Activated CD8-positive, alpha-beta memory T cell treated with anti-CD3 and anti-CD28 coated beads, Interleukin-2, amount 10 ng/mL, durations not matched to agents 7 days and 5 days (primary cell): Measurements from ENCODE around the gene RASA4B. TPM values are rescaled to one million over a fixed set of nuclear protein-coding genes. Genes with fewer than 3 reads are reported as not detected.
"Not testable (repeated sequence)": the region's sequence is repeated elsewhere in the genome, so short reads cannot be mapped to it uniquely, and the experiment has no call there.

Experiments
- ATAC-seq: fragments of 150-1000 bp; cut with Tn5 transposase; one replicate; pipeline ENCODE4 v1.10.0; 2021; ENCODE audit warnings: moderate library complexity
- CTCF ChIA-PET: fragments of 350-600 bp; sonication (Branson Sonifier 250); formaldehyde crosslinking; loops from one replicate; lab custom pipeline; 2021; ENCODE audit warnings: antibody characterized with exemption; lab: Charles Lee
- DNase-seq: peaks from one replicate; pipeline ENCODE4 v3.0.0-alpha.2; 2020
- H3K27ac Mint-ChIP-seq: one replicate; pipeline ENCODE4 v1.8.0; 2021; ENCODE audit warnings: mild to moderate bottlenecking, mixed read lengths
- H3K27me3 Mint-ChIP-seq: one replicate; pipeline ENCODE4 v1.8.0; 2021; ENCODE audit warnings: mixed read lengths
- H3K36me3 Mint-ChIP-seq: one replicate; pipeline ENCODE4 v1.8.0; 2021; ENCODE audit warnings: mild to moderate bottlenecking, mixed read lengths
- H3K4me1 Mint-ChIP-seq: one replicate; pipeline ENCODE4 v1.8.0; 2021; ENCODE audit warnings: mixed read lengths
- H3K4me3 Mint-ChIP-seq: one replicate; pipeline ENCODE4 v1.8.0; 2021; ENCODE audit warnings: mild to moderate bottlenecking, moderate library complexity, mixed read lengths
- H3K9me3 Mint-ChIP-seq: one replicate; pipeline ENCODE4 v1.8.0; 2022; ENCODE audit warnings: low read depth, mixed read lengths
- total RNA-seq, 2 experiments: library from RNA; stranded (reverse); gene quantifications; one replicate each; pipeline ENCODE4 v1.2.3, GENCODE V29; 2021

The RASA4B gene
- total RNA-seq, 2 experiments from 2014 or later = 14.8 to 16.7 TPM

GRCh38 chr7:102527182-102527581 is 9.6 kb upstream of the RASA4B start:
- ATAC-seq, CTCF ChIA-PET, H3K4me3 Mint-ChIP-seq, H3K36me3 Mint-ChIP-seq, H3K27me3 Mint-ChIP-seq, H3K9me3 Mint-ChIP-seq, H3K4me1 Mint-ChIP-seq, DNase-seq, H3K27ac Mint-ChIP-seq: not testable (repeated sequence)

- CTCF ChIA-PET, H3K27me3 Mint-ChIP-seq, H3K36me3 Mint-ChIP-seq, H3K4me3 Mint-ChIP-seq, DNase-seq, H3K9me3 Mint-ChIP-seq, H3K27ac Mint-ChIP-seq, H3K4me1 Mint-ChIP-seq, ATAC-seq: not testable (repeated sequence)
These were observed 7.2 kb upstream of the RASA4B start for GRCh38 chr7:102524803-102525202.

DNA sequence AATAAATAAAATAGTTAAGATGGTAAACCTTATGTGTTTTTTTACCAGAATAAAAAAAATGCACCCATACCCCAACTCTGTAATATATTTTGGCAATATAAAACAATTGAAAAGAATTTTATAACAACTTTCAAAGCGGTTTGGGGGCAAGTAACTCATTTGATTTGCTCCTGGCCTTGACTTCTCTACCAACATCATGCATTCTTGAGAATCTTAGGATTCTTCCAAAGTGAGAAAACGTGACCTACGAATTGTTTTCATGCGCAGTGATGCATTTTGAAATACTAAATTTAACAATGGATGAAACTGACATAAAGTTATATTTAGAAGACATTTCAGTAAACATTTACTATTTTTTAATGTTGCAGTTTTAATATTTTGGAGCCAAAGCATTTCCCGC is 3.2 kb upstream of the RASA4B start:
- H3K9me3 Mint-ChIP-seq, H3K27me3 Mint-ChIP-seq, H3K4me1 Mint-ChIP-seq, CTCF ChIA-PET, H3K27ac Mint-ChIP-seq, H3K4me3 Mint-ChIP-seq, DNase-seq, ATAC-seq, H3K36me3 Mint-ChIP-seq: not testable (repeated sequence)

- H3K9me3 Mint-ChIP-seq, CTCF ChIA-PET, H3K36me3 Mint-ChIP-seq, H3K4me3 Mint-ChIP-seq, H3K4me1 Mint-ChIP-seq, H3K27ac Mint-ChIP-seq, H3K27me3 Mint-ChIP-seq, ATAC-seq, DNase-seq: not testable (repeated sequence)
These were observed 626 bp downstream of the RASA4B start for GRCh38 chr7:102516951-102517350.

DNA sequence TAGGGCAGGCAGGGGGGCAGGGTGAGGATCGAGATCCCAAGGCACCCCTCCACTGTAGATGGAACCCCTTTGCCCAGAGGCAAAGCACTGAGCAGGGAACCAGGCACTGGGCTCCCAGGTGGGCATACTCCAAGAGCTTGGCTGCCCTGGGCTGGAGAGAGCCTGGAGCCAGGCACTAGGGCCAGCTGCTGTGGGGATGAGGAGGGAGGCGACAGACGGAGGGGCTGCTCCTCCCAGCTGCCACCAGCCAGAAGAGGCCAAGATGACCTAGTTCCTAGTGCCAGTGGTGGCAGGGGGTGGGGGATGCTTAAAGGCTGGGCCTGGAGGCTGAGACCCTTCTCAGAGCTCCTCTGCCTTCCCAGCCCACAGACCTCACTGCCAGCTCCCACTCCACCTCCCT is 1.7 kb downstream of the RASA4B start:
- DNase-seq, CTCF ChIA-PET, H3K4me3 Mint-ChIP-seq, H3K4me1 Mint-ChIP-seq, H3K27ac Mint-ChIP-seq, H3K36me3 Mint-ChIP-seq, H3K9me3 Mint-ChIP-seq, H3K27me3 Mint-ChIP-seq, ATAC-seq: not testable (repeated sequence)

DNA sequence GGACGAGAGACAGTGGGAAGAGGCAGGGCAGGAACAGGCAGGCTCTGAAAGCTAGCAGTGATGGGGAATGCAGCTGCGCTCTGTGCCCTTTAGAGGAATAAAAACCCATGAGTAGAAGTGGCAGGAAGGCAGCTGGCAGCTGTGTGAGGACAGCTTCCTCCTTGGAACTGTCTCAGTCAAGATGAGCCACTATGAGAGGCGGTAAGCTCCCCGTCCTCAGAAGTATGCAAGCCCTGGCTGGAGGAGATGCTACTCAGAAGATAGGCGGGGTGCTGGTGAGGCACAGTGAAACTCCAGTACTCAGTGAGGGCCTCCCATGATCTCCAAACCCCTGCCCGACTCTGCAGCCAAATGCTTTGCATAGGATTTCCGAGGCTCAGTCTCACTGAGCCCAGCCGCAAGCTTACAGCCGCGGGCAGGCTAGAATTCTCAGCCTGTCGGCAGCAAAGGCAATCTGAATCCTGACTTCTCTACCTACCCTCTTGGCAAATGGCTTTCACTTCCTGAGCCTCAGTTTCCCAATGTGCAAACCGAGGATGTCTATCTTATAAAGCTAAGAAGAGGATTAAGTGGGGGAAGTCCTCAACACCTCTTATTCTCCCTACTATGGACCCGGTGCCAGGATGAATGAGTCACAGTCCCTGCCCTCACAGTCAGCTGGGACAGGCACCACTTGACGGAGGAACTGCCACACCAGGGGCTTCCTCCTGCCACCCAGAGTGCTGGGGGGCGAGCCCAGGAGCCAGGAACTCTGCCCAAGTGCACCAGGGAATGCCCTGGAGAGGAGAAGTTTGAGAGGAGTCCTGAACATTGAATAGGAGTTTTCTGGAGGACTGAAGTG is 2.5 kb downstream of the RASA4B start:
- H3K4me1 Mint-ChIP-seq, DNase-seq, CTCF ChIA-PET, H3K27me3 Mint-ChIP-seq, H3K4me3 Mint-ChIP-seq, H3K9me3 Mint-ChIP-seq, H3K27ac Mint-ChIP-seq, ATAC-seq, H3K36me3 Mint-ChIP-seq: not testable (repeated sequence)

DNA sequence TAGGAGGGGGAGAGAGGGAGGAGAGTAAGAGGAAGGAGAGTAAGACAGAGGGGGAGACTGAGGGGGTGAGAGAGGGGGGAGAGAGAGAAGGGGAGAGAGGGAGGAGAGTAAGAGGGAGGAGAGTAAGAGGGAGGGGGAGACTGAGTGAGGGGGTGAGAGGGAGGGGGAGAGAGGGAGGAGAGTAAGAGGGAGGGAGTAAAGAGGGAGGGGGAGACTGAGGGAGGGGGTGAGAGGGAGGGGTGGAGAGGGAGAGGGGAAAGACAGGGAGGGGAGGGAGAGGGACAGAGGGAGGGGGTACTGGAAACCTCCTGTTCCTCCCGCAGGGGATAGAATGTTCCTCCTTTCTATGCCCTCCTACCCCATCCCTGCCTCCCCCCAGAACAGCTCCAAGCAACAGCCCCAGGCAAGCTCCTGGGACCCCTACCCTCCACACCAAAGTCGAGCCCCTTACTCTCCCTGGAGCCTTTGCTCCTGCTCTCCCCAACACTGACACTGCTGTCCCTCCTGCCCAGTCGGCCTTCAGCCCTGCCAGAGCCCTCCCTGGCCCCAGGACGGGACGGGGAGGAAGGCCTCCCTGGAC is 4.8 kb downstream of the RASA4B start:
- H3K36me3 Mint-ChIP-seq, ATAC-seq, H3K4me1 Mint-ChIP-seq, H3K27me3 Mint-ChIP-seq, CTCF ChIA-PET, H3K4me3 Mint-ChIP-seq, H3K9me3 Mint-ChIP-seq, H3K27ac Mint-ChIP-seq, DNase-seq: not testable (repeated sequence)

DNA sequence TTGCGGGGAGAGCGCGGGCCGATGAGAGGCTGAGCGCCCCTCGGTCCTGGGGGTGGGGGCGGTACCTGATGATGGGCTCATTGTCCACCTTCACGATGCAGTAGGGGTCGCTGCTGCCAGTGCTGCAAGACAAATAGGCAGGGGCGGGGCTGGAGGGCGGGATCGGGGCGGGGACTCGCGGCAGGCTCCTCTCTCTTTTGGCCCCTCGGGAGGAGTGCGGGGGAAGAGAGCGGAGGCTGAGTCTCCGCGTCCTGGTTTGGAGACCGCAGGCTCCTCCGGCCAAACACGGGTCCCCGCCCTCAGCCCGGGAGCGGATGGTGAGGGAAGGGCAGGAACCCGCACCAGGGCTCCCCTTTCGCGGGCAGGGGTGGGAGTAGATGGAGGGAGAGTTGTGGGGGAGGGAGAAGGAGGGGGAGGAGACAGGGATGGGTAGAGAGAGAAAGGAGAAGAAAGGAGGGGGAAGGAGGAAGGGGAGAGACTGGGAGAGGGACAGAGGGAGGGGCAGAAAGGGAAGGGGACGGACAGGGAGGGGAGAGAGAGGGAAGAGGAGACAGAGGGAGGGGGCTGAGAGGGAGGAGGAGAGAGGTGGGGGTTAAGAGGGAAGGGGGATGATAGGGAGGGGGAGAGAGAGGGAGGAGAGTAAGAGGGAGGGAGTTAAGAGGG is 5.6 kb downstream of the RASA4B start:
- H3K27ac Mint-ChIP-seq, H3K9me3 Mint-ChIP-seq, H3K27me3 Mint-ChIP-seq, H3K36me3 Mint-ChIP-seq, CTCF ChIA-PET, H3K4me3 Mint-ChIP-seq, DNase-seq, H3K4me1 Mint-ChIP-seq: not testable (repeated sequence)
- ATAC-seq = peak; percentile 72

DNA sequence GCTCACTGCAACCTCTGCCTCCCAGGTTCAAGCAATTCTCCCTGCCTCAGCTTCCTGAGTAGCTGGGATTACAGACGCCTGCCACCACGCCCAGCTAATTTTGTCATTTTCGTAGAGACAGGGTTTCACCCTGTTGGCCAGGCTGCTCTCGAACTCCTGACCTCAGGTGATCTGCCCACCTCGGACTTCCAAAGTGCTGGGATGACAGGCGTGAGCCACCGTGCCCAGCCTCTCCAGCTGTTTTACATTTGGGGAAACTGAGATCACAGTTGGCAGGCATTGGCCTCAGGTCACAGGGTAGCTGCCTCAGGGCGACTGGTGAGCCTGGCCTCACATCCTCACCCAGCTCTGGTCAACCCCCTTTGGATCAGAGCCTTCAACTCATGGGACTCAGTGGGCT is 7.0 kb downstream of the RASA4B start:
- H3K27me3 Mint-ChIP-seq, H3K4me1 Mint-ChIP-seq, DNase-seq, H3K9me3 Mint-ChIP-seq, H3K36me3 Mint-ChIP-seq, H3K4me3 Mint-ChIP-seq, CTCF ChIA-PET, H3K27ac Mint-ChIP-seq, ATAC-seq: not testable (repeated sequence)

- H3K9me3 Mint-ChIP-seq, ATAC-seq, H3K4me3 Mint-ChIP-seq, DNase-seq, H3K36me3 Mint-ChIP-seq, H3K27ac Mint-ChIP-seq, H3K27me3 Mint-ChIP-seq, H3K4me1 Mint-ChIP-seq, CTCF ChIA-PET: not testable (repeated sequence)
These were observed 10.0 kb downstream of the RASA4B start for GRCh38 chr7:102507410-102508088.

GRCh38 chr7:102505298-102506185 is 12.0 kb downstream of the RASA4B start:
- ATAC-seq, CTCF ChIA-PET, H3K9me3 Mint-ChIP-seq, H3K27me3 Mint-ChIP-seq, H3K4me3 Mint-ChIP-seq, H3K4me1 Mint-ChIP-seq, H3K36me3 Mint-ChIP-seq, H3K27ac Mint-ChIP-seq, DNase-seq: not testable (repeated sequence)

GRCh38 chr7:102503141-102503540 is 14.4 kb downstream of the RASA4B start:
- CTCF ChIA-PET, H3K9me3 Mint-ChIP-seq, DNase-seq, H3K36me3 Mint-ChIP-seq, H3K27ac Mint-ChIP-seq, ATAC-seq, H3K4me3 Mint-ChIP-seq, H3K27me3 Mint-ChIP-seq, H3K4me1 Mint-ChIP-seq: not testable (repeated sequence)

- ATAC-seq, H3K27ac Mint-ChIP-seq, CTCF ChIA-PET, H3K9me3 Mint-ChIP-seq, DNase-seq, H3K27me3 Mint-ChIP-seq, H3K4me3 Mint-ChIP-seq, H3K4me1 Mint-ChIP-seq, H3K36me3 Mint-ChIP-seq: not testable (repeated sequence)
These were observed 19.3 kb downstream of the RASA4B start for GRCh38 chr7:102498321-102498720.
